HepG2 (cell line): ENCODE results near the gene KIF15. TPM values are rescaled to one million over a fixed set of nuclear protein-coding genes. Genes with fewer than 3 reads are reported as not detected.
A peak's percentile ranks its signal among the peaks of the same experiment; 100 is the strongest.

ENCODE experiments used
- KLF11 ChIP-seq: IDR thresholded peaks from 2 replicates; pipeline ENCODE4 v1.6.1; 2016; ENCODE audit warnings: missing compliant biosample characterization
- MED8 ChIP-seq: sonication (generic); formaldehyde crosslinking; IDR thresholded peaks from 2 replicates; pipeline ENCODE4 v1.8.1; 2023; ENCODE audit warnings: mild to moderate bottlenecking, missing genetic modification reagents; ENCODE audit not compliant: insufficient replicate concordance
- REST ChIP-seq, 2 experiments: IDR thresholded peaks; 2 replicates each; pipeline ENCODE4 v1.6.1; 2011 to 2012; ENCODE audit warnings: low read length in 2 of 2, borderline replicate concordance in 1 of 2, low read depth in 1 of 2, mild to moderate bottlenecking in 1 of 2, moderate library complexity in 1 of 2
- SNAI1 ChIP-seq: sonication (generic); formaldehyde crosslinking; IDR thresholded peaks from 2 replicates; pipeline ENCODE4 v1.5.0; 2020; ENCODE audit warnings: mild to moderate bottlenecking, missing genetic modification reagents, borderline replicate concordance
- ZBTB46 ChIP-seq: sonication (generic); formaldehyde crosslinking; IDR thresholded peaks from 2 replicates; pipeline ENCODE4 v1.4.0; 2020; ENCODE audit warnings: mild to moderate bottlenecking, missing genetic modification reagents, borderline replicate concordance
- ZC3H13 ChIP-seq: sonication (generic); formaldehyde crosslinking; IDR thresholded peaks from 2 replicates; pipeline ENCODE4 v1.8.1; 2023; ENCODE audit warnings: mild to moderate bottlenecking, missing genetic modification reagents, moderate library complexity
- ZIK1 ChIP-seq: sonication (generic); formaldehyde crosslinking; IDR thresholded peaks from 2 replicates; pipeline ENCODE4 v1.5.0; 2020; ENCODE audit warnings: mild to moderate bottlenecking, low read depth, missing genetic modification reagents, borderline replicate concordance
- ZNF253 ChIP-seq: sonication (generic); formaldehyde crosslinking; IDR thresholded peaks from 2 replicates; pipeline ENCODE4 v1.8.0; 2022; ENCODE audit warnings: mild to moderate bottlenecking, missing genetic modification reagents, borderline replicate concordance
- ZNF274 ChIP-seq: sonication (generic); formaldehyde crosslinking; IDR thresholded peaks from 2 replicates; pipeline ENCODE4 v1.5.1; 2020; ENCODE audit warnings: mild to moderate bottlenecking, missing genetic modification reagents
- ZNF501 ChIP-seq: sonication (generic); formaldehyde crosslinking; IDR thresholded peaks from 2 replicates; pipeline ENCODE4 v1.5.1; 2020; ENCODE audit warnings: mild to moderate bottlenecking, moderate library complexity, missing genetic modification reagents
- ZNF550 ChIP-seq: sonication (generic); formaldehyde crosslinking; IDR thresholded peaks from 2 replicates; pipeline ENCODE4 v1.4.0; 2020; ENCODE audit warnings: mild to moderate bottlenecking, missing genetic modification reagents, borderline replicate concordance
- ZNF563 ChIP-seq: sonication (generic); formaldehyde crosslinking; IDR thresholded peaks from 2 replicates; pipeline ENCODE4 v1.8.0; 2022; ENCODE audit warnings: mild to moderate bottlenecking, moderate library complexity, missing genetic modification reagents
- ZNF574 ChIP-seq: sonication (generic); formaldehyde crosslinking; IDR thresholded peaks from 2 replicates; pipeline ENCODE4 v1.4.0; 2020; ENCODE audit warnings: missing genetic modification reagents
- ZNF619 ChIP-seq: sonication (generic); formaldehyde crosslinking; IDR thresholded peaks from 2 replicates; pipeline ENCODE4 v1.4.0; 2020; ENCODE audit warnings: mild to moderate bottlenecking, missing genetic modification reagents
- ZNF672 ChIP-seq: sonication (generic); formaldehyde crosslinking; IDR thresholded peaks from 2 replicates; pipeline ENCODE4 v1.8.1; 2022; ENCODE audit warnings: missing genetic modification reagents
- ZNF781 ChIP-seq: sonication (generic); formaldehyde crosslinking; IDR thresholded peaks from 2 replicates; pipeline ENCODE4 v1.5.1; 2020; ENCODE audit warnings: borderline replicate concordance, mild to moderate bottlenecking, missing genetic modification reagents; ENCODE audit errors: not compliant biosample characterization
- polyA plus RNA-seq, 8 experiments: library from polyadenylated mRNA; depleted of rRNA in 3 of 8; stranded (reverse) in 7 of 8; unstranded in 1 of 8; fragments of >200 nt; fragmentation: Illumina TruSeq in 4 of 8; extraction: Trizol in 4 of 8; gene quantifications; 2 replicates each; pipeline versions ENCODE4 v1.2.1 to v1.2.3, GENCODE V29; 2011 to 2016; ENCODE audit warnings: low read depth in 4 of 8, missing spikeins in 1 of 8, mixed read lengths in 1 of 8; ENCODE audit not compliant: insufficient read depth in 1 of 8
- total RNA-seq, 5 experiments: library from RNA; depleted of rRNA; stranded (reverse); fragments of >200 nt; fragmentation: Illumina TruSeq; extraction: Trizol; gene quantifications; 2 replicates each; pipeline ENCODE4 v1.2.3, GENCODE V29; 2016; ENCODE audit warnings: low read depth in 1 of 5

The KIF15 gene
- total and polyA plus RNA-seq, 2 of the 13 experiments (the other 11 are each of a cell fraction or from before 2014, with no cell fraction given) = 4.8 to 33.8 TPM

GRCh38 chr3:44729384-44729910, 32.1 kb upstream of the KIF15 start, which contains the start of gene ZNF501 (continued):
- peak; percentile 100 for TF ChIP-seq ZNF574 (CRISPR knock-in tag)
- no peak for TF ChIP-seq ZNF672 (CRISPR knock-in tag)
- peak; percentile 82; the same call in 1 of the 2 replicates for TF ChIP-seq ZNF501 (CRISPR knock-in tag)
- no peak for TF ChIP-seq KLF11 (CRISPR knock-in tag)
- TF ChIP-seq ZNF274 (CRISPR knock-in tag) = peak; percentile 93
- no peak; the same call in 1 of the 2 replicates for TF ChIP-seq ZIK1 (CRISPR knock-in tag)
- TF ChIP-seq ZNF563 (CRISPR knock-in tag) = no peak; the same call in 1 of the 2 replicates
- TF ChIP-seq ZBTB46 (CRISPR knock-in tag) = no peak; the same call in 1 of the 2 replicates
- TF ChIP-seq ZNF781 = peak; percentile 93
- TF ChIP-seq ZC3H13 (CRISPR knock-in tag) = 0 out of 2 replicates have a peak, but pooled peaks have one; percentile 64
- no peak for TF ChIP-seq ZNF550
- TF ChIP-seq MED8 = no peak
- TF ChIP-seq ZNF253 (CRISPR knock-in tag) = 0 out of 2 replicates have a peak, but pooled peaks have one; percentile 73
- no peak for TF ChIP-seq ZNF619 (CRISPR knock-in tag)
- TF ChIP-seq SNAI1 (CRISPR knock-in tag) = no peak
- peak in 1 of 2 experiments; percentile 18; a peak in 1 of 4 replicates for TF ChIP-seq REST (IDR thresholded peaks at IDR 0.05; ENCODE audit: borderline replicate concordance in 1 of 2, low read depth in 1 of 2, low read length in 2 of 2)
